Psoas muscle (tissue), 8 donors: ENCODE measurements around the gene SYT11. TPM values are rescaled to one million over a fixed set of nuclear protein-coding genes. Genes with fewer than 3 reads are reported as not detected.

Experiments used
- ATAC-seq, 4 donors: fragments of 200-7000 bp; cut with Tn5 transposase; one replicate each; pipeline ENCODE4 v1.9.1; 2020; ENCODE audit warnings: moderate library complexity in 3 of 4, mild to moderate bottlenecking in 2 of 4
- DNase-seq, 2 donors: peaks; one replicate each; pipeline ENCODE4 v3.0.0-alpha.2; 2020
- H3K27ac ChIP-seq: fragments of 200-600 bp; one replicate; pipeline ENCODE4 v1.8.0; 2022
- H3K27me3 ChIP-seq, 3 donors: fragments of 200-600 bp in 1 of 3; one replicate each; pipeline versions ENCODE4 v1.6.1 to v1.8.0; 2013 to 2022; ENCODE audit warnings: low read length in 2 of 3, mild to moderate bottlenecking in 2 of 3, moderate library complexity in 1 of 3; ENCODE audit not compliant: insufficient read depth in 3 of 3
- H3K36me3 ChIP-seq, 2 donors: fragments of 200-600 bp in 1 of 2; one replicate each; pipeline versions ENCODE4 v1.6.1 to v1.8.0; 2013 to 2022; ENCODE audit warnings: low read depth in 1 of 2, mild to moderate bottlenecking in 1 of 2, moderate library complexity in 1 of 2; ENCODE audit not compliant: insufficient read depth in 1 of 2
- H3K4me1 ChIP-seq: fragments of 200-600 bp; one replicate; pipeline ENCODE4 v1.8.0; 2022
- H3K4me3 ChIP-seq: fragments of 200-600 bp; one replicate; pipeline ENCODE4 v1.8.0; 2022; ENCODE audit warnings: mild to moderate bottlenecking
- H3K9me3 ChIP-seq: fragments of 200-600 bp; one replicate; pipeline ENCODE4 v1.8.0; 2022
- WGBS, 3 donors: extraction: QIAGEN DNeasy Blood & Tissue Kit; methylation state at CpG; one replicate each; pipeline versions ENCODE4 v1.1.6 to v1.1.7; 2013; 5-methylcytosine and 5-hydroxymethylcytosine counted together
- intact Hi-C, 2 donors: fragments of 100-400 bp; cut with DNase I; formaldehyde crosslinking; loops; one replicate each; pipeline versions ENCODE4 v1.11.0 to v1.14.2; 2022
- polyA plus RNA-seq, 3 donors: library from polyadenylated mRNA; stranded (reverse); fragments of 200-250 nt; gene quantifications; one replicate each; pipeline ENCODE4 v1.2.3, GENCODE V29; 2013
- total RNA-seq, 4 donors: library from RNA; stranded (reverse); fragmentation: NEBNext Ultra II Directional in 2 of 4; extraction: Animal tissue kit (Norgen Biotek cat#: 25700) in 2 of 4; gene quantifications; one replicate each; pipeline versions ENCODE4 v1.2.1 to v1.2.4, GENCODE V29; 2021 to 2023
- TF ChIP-seq, protein P1 (sequence below): fragments of 200-600 bp; IDR thresholded peaks from one replicate; pipeline ENCODE4 v1.8.0; 2022; ENCODE audit warnings: antibody characterized with exemption
- donor health status: healthy with polysubstance abuse.
- donor health status: DM: no; HTN: no; CAD: no; lungs with moderate emphysema.
- donor health status: Bipolar disorder and iron deficiency.
- donor health status: healthy.
- donor health status: DM: yes; HTN: yes; CAD: no.
- donor health status: DM: no; HTN: no; CAD: no.
- donor health status: DM: no; HTN: no; CAD: no.
- donor health status: DM: yes; HTN: yes; CAD: no.

SYT11 gene
- total and polyA plus RNA-seq, 7 donors, result 1.5 to 5.0 (median 3.0) TPM

- Histone ChIP-seq H3K27ac (no peak overlapping the region), H3K4me3 (no peak overlapping the region), H3K27me3 (no peaks in the 10 kb centered on the region), H3K9me3 (no peaks in the 10 kb centered on the region), H3K36me3 (no peaks in the 10 kb centered on the region), H3K4me1 (no peaks in the 10 kb centered on the region)
- TF ChIP-seq, protein P1, sequence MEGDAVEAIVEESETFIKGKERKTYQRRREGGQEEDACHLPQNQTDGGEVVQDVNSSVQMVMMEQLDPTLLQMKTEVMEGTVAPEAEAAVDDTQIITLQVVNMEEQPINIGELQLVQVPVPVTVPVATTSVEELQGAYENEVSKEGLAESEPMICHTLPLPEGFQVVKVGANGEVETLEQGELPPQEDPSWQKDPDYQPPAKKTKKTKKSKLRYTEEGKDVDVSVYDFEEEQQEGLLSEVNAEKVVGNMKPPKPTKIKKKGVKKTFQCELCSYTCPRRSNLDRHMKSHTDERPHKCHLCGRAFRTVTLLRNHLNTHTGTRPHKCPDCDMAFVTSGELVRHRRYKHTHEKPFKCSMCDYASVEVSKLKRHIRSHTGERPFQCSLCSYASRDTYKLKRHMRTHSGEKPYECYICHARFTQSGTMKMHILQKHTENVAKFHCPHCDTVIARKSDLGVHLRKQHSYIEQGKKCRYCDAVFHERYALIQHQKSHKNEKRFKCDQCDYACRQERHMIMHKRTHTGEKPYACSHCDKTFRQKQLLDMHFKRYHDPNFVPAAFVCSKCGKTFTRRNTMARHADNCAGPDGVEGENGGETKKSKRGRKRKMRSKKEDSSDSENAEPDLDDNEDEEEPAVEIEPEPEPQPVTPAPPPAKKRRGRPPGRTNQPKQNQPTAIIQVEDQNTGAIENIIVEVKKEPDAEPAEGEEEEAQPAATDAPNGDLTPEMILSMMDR, result no peak
- intact Hi-C loops, result no loop called here
- no peak for ATAC-seq
- DNase-seq, result no peak
Observed at GRCh38 chr1:155882235-155882634, 22.9 kb downstream of the SYT11 start.

DNA sequence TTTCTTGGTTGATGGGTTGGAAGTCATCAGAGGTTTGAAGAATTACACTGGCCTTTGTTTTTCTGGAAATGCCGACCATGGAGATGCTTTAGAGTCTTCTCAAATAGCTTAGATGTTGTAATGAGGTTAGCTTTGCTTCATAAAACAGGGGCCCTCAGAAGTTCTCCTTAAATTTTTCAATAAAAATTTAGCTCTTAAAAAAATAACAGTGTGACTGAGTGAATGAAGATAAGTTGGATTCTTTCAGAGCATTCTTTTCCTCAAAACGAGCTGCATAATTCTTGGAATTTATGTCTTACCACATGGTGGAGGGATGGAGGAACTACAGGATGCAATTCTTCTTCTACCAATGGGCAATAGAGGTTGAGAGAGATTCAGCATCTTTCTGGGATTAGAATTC is 23.4 kb downstream of the SYT11 start:
- 57 to 61% (median 61%) methylated on average over 2 of the region's 2 CpGs for WGBS, 3 donors
- TF ChIP-seq, protein P1, result no peak
- no peak for ATAC-seq
- no peaks in the 10 kb centered on the region for H3K27me3 ChIP-seq
- H3K9me3 ChIP-seq, result no peaks in the 10 kb centered on the region
- DNase-seq, result no peak
- H3K27ac ChIP-seq, result no peak overlapping the region
- H3K4me1 ChIP-seq, result no peaks in the 10 kb centered on the region
- H3K36me3 ChIP-seq, result no peaks in the 10 kb centered on the region
- intact Hi-C loops, result no loop called here
- H3K4me3 ChIP-seq, result no peak overlapping the region

GRCh38 chr1:155884031-155884960 is 24.9 kb downstream of the SYT11 start:
- Histone ChIP-seq H3K27ac (no peak overlapping the region), H3K36me3 (no peaks in the 10 kb centered on the region), H3K4me1 (no peaks in the 10 kb centered on the region), H3K4me3 (no peak overlapping the region), H3K27me3 (no peaks in the 10 kb centered on the region), H3K9me3 (no peaks in the 10 kb centered on the region)
- intact Hi-C loops, result no loop called here
- ATAC-seq (no peak), DNase-seq (no peak)
- TF ChIP-seq, protein P1, result no peak
- 46 to 55% (median 47%) methylated on average over 9 of the region's 9 CpGs for WGBS, 3 donors

DNA sequence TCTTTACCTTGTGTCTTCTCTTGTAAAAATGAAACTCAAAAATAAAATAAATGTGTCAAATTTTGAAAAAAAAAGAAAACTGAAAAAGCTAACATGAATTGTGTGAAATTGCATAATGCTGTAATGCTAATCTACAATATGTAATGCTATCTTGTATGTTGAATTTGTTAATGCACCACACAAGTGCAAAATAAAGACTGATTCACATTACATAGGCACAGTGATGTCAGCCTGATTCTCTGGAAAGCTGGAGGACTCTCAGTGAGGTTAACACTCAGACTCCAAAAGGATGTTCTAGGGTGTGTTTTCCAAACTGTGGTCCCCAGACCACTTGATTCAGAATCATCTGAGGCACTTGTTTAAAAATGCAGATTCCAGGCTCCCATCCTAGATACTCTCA is 25.6 kb downstream of the SYT11 start:
- ATAC-seq (no peak), DNase-seq (no peak)
- TF ChIP-seq, protein P1, result no peak
- Histone ChIP-seq H3K4me3 (no peak overlapping the region), H3K4me1 (no peaks in the 10 kb centered on the region), H3K36me3 (no peaks in the 10 kb centered on the region), H3K27me3 (no peaks in the 10 kb centered on the region), H3K9me3 (no peaks in the 10 kb centered on the region), H3K27ac (no peak overlapping the region)
- intact Hi-C loops, result no loop called here

GRCh38 chr1:155888481-155888880 is 29.1 kb downstream of the SYT11 start:
- TF ChIP-seq, protein P1, result no peak
- no peaks in the 10 kb centered on the region for H3K9me3 ChIP-seq
- no peaks in the 10 kb centered on the region for H3K36me3 ChIP-seq
- intact Hi-C loops, result no loop called here
- H3K27ac ChIP-seq, result no peak overlapping the region
- WGBS, 3 donors, result 95 to 100% (median 98%) methylated on average over 5 of the region's 5 CpGs
- H3K4me3 ChIP-seq, result no peak overlapping the region
- H3K27me3 ChIP-seq, result no peaks in the 10 kb centered on the region
- DNase-seq (no peak), ATAC-seq (no peak)
- H3K4me1 ChIP-seq, result peaks cover 5% of the 10 kb centered on the region
